Stomach (tissue), 4 donors: ENCODE data around the gene MRPL48.
"Not testable (repeated sequence)": the region's sequence is repeated elsewhere in the genome, so short reads cannot be mapped to it uniquely, and the experiment has no call there.

Source experiments
- EP300 ChIP-seq: sonication (generic); formaldehyde crosslinking; IDR thresholded peaks from one replicate; pipeline ENCODE4 v1.6.1; 2017; ENCODE audit warnings: antibody characterized with exemption
- POLR2A ChIP-seq, 4 donors: fragments of 450-650 bp; IDR thresholded peaks; one replicate each; pipeline ENCODE4 v1.6.1; 2016; ENCODE audit warnings: antibody characterized with exemption in 4 of 4, control low read depth in 2 of 4, mild to moderate bottlenecking in 1 of 4, moderate library complexity in 1 of 4
- POLR2AphosphoS5 ChIP-seq, 3 donors: sonication (generic); formaldehyde crosslinking; IDR thresholded peaks; one replicate each; pipeline ENCODE4 v1.6.1; 2016; ENCODE audit warnings: antibody characterized with exemption in 3 of 3
- TF ChIP-seq, protein P1 (sequence below), 7 experiments: fragments of 450-650 bp in 4 of 7; fragments of 200-600 bp in 3 of 7; sonication (generic) in 3 of 7; IDR thresholded peaks; one replicate each; pipeline ENCODE4 v1.5.1; 2016 to 2019; ENCODE audit warnings: antibody characterized with exemption in 7 of 7, control low read depth in 2 of 7, mild to moderate bottlenecking in 1 of 7

DNA sequence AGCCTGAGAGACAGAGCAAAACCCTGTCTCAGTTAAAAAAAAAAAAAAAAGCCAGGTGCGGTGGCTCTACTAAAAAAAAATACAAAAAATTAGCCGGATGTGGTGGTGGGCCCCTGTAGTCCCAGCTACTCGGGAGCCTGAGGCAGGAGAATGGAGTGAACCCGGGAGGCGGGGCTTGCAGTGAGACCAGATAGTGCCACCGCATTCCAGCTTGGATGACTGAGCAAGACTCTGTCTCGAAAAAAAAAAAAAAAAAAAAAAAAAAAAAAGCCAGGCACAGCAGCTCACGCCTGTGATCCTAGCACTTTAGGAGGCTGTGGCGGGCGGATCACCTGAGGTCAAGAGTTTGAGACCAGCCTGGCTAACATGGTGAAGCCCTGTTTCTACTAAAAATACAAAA is 92.8 kb downstream of the MRPL48 start:
- TF ChIP-seq POLR2A (IDR thresholded peaks at IDR 0.05); EP300; POLR2AphosphoS5 (IDR thresholded peaks at IDR 0.05): not testable (repeated sequence)
- TF ChIP-seq, protein P1, sequence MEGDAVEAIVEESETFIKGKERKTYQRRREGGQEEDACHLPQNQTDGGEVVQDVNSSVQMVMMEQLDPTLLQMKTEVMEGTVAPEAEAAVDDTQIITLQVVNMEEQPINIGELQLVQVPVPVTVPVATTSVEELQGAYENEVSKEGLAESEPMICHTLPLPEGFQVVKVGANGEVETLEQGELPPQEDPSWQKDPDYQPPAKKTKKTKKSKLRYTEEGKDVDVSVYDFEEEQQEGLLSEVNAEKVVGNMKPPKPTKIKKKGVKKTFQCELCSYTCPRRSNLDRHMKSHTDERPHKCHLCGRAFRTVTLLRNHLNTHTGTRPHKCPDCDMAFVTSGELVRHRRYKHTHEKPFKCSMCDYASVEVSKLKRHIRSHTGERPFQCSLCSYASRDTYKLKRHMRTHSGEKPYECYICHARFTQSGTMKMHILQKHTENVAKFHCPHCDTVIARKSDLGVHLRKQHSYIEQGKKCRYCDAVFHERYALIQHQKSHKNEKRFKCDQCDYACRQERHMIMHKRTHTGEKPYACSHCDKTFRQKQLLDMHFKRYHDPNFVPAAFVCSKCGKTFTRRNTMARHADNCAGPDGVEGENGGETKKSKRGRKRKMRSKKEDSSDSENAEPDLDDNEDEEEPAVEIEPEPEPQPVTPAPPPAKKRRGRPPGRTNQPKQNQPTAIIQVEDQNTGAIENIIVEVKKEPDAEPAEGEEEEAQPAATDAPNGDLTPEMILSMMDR (IDR thresholded peaks at IDR 0.05): not testable (repeated sequence)
